NCI-H2029 treated with DMSO at 0.1 percent for 48 hours (cell line): Measurements from ENCODE around the gene OR13J1.
"Not testable (repeated sequence)": the region's sequence is repeated elsewhere in the genome, so short reads cannot be mapped to it uniquely, and the experiment has no call there.

Source experiments
- DNase-seq: peaks from one replicate; lab custom pipeline; 2025; lab: John Stamatoyannopoulos, UW

The OR13J1 gene

GRCh38 chr9:35904338-35904737 lies 34.1 kb upstream of the OR13J1 start:
- no peak for DNase-seq

DNA sequence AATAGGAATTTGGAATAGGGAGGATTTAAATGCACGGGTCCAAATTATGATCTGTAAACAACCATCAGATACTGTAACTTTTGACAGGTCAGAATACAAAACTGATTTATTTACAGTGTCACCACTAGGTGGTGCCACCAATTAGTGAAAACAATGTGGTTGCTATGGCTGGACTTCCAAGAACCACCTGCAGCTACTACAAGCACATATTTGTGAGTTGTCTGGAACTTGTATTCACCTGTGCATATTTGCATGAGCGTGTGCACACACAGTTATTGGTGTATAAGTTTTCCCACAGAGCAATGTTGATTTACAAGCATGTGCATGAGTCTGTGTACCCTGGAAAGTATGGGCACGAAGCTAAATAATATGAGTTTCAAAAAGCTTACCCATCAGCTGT lies 32.8 kb upstream of the OR13J1 start:
- peak; percentile 35 for DNase-seq

DNA sequence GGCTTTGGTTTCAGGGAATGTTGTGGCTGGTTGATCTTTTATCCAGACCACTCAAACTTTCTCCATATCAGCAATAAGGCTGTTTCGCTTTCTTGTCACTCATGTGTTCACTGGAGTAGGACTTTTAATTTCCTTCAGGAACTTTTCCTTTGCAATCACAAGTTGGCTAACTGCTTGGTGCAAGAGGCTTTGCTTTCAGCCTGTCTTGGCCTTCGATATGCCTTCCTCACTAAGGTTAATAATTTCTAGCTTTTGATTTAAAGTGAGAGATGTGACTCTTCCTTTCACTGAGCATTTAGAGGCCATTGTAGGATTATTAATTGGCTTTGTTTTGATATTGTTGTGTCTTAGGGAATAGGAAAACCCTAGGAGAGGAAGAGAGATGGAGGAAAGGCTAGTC lies 28.8 kb upstream of the OR13J1 start:
- no peak for DNase-seq

GRCh38 chr9:35898337-35898736 lies 28.1 kb upstream of the OR13J1 start:
- no peak for DNase-seq

- DNase-seq: not testable (repeated sequence)
Observed at GRCh38 chr9:35897376-35898099, 27.3 kb upstream of the OR13J1 start.

GRCh38 chr9:35896570-35896969 lies 26.4 kb upstream of the OR13J1 start:
- DNase-seq: no peak

GRCh38 chr9:35892051-35892450 lies 21.9 kb upstream of the OR13J1 start:
- no peak for DNase-seq

- DNase-seq: no peak
Observed at GRCh38 chr9:35891646-35892045, 21.4 kb upstream of the OR13J1 start.

GRCh38 chr9:35884908-35885307 lies 14.7 kb upstream of the OR13J1 start:
- not testable (repeated sequence) for DNase-seq

- DNase-seq: no peak
Observed at GRCh38 chr9:35882996-35883395, 12.8 kb upstream of the OR13J1 start.

GRCh38 chr9:35882263-35882848 lies 12.2 kb upstream of the OR13J1 start:
- peak; percentile 67 for DNase-seq

DNA sequence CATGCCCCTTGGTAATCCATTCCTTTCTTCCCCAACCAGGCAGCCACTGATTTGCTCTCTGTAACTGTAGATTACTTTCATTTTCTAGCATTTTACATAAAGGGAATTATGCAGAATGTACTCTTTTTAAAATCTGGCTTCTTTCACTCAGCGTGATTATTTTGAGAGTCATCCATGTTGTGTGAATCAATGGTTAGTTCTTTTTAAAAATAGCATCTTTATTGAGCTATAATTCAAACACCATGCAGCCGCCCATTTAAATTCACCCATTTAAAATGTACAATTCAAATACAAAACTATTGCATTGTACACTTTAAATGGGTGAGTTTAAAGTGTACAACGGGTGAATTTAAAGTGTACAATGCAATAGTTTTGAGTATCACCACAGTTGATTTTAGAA lies 2.3 kb upstream of the OR13J1 start:
- no peak for DNase-seq

GRCh38 chr9:35871545-35871944 lies 1.3 kb upstream of the OR13J1 start:
- DNase-seq: peak; percentile 31

GRCh38 chr9:35869621-35870216 lies 482 bp downstream of the OR13J1 start:
- DNase-seq: no peak

DNA sequence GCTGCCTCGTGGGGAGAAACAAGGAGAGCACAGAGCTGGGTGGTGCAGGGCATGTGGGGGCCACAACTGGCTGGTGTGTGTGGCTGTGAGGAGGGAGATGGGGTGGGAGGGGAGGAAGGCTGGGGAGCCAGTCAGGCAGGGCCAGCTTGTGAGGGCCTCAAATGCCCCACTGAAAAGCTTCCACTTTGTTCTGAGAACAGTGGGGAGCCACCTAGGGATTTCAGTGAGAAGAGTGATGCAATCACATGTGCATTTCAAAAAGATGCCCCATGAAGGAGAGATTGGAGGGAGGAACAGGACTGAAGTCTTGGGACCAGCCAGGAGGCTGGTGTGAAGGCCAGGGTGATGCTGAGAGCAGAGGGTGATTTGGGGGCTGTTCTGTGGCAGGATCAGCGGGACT lies 1.3 kb downstream of the OR13J1 start:
- DNase-seq: no peak

GRCh38 chr9:35867538-35867937 lies 2.7 kb downstream of the OR13J1 start:
- no peak for DNase-seq

- no peak for DNase-seq
Observed at GRCh38 chr9:35864695-35865255, 5.4 kb downstream of the OR13J1 start.

- DNase-seq: no peak
Observed at GRCh38 chr9:35863583-35863982, 6.6 kb downstream of the OR13J1 start.

- DNase-seq: no peak
Observed at GRCh38 chr9:35862328-35862727, 7.9 kb downstream of the OR13J1 start.

- no peak for DNase-seq
Observed at GRCh38 chr9:35861161-35861897, 8.9 kb downstream of the OR13J1 start.

- DNase-seq: no peak
Observed at GRCh38 chr9:35859990-35860339, 10.2 kb downstream of the OR13J1 start.

DNA sequence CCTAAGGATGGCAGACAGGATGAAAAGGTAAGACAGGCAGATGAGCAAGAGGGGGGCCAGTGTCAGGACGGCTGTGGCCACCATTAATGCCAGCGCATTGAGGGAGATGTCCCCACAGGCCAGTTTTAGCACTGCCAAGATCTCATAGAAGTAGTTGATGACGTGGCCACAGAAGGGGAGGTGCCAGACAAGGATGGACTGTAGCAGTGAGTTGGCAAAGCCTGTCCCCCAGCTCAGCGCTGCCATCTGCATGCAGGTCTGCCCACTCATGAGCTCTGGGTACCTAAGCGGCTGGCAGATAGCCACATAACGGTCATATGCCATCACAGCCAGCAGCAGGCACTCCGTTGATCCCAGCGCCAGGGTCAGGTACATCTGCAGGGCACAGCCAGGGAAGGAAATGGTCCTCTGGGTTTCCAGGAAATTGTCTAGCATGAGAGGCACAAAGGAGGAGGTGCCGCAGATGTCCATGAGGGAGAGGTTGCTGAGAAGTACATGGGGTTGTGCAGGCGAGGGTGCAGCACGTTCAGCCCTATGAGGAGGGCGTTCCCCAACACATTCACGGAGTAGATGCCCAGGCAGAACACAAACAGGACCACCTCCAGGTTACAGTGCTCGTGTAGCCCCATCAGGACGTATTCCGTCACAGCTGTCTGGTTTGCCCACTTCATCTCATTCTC lies 10.8 kb downstream of the OR13J1 start:
- DNase-seq: peak; percentile 50
